ENCODE results near the gene AMFR.

The AMFR gene

GRCh38 chr16:56468800-56469199, 43.5 kb upstream of the AMFR start:
- Histone ChIP-seq H3K27ac (ENCODE audit: low read depth, low read length) (no peak overlapping the region), H3K79me1 (ENCODE audit: low read length) (no peaks in the 10 kb centered on the region), H4K12ac (ENCODE audit: low read depth, low read length) (no peak overlapping the region), H3K79me2 (ENCODE audit: control insufficient read depth, insufficient read depth, low read length, poor library complexity) (no peaks in the 10 kb centered on the region), H3K9ac (ENCODE audit: low read length) (no peak overlapping the region), H2AK5ac (ENCODE audit: low read length) (no peak overlapping the region), H2BK5ac (ENCODE audit: low read depth, low read length, poor library complexity) (no peak overlapping the region), H3K23ac (ENCODE audit: low read length) (no peak overlapping the region), H3K4me3 (ENCODE audit: low read depth, low read length) (no peak overlapping the region), H3K14ac (ENCODE audit: low read length) (no peak overlapping the region), H4K8ac (ENCODE audit: low read depth, low read length) (no peak overlapping the region), H3K4ac (ENCODE audit: low read depth, low read length) (no peak overlapping the region), H3K27me3 (ENCODE audit: insufficient read depth, low read length) (no peaks in the 10 kb centered on the region), H4K91ac (ENCODE audit: low read depth, low read length) (no peak overlapping the region), H2AFZ (ENCODE audit: insufficient read depth, low read length, poor library complexity) (no peak overlapping the region), H3K18ac (ENCODE audit: low read length) (no peak overlapping the region), H3K4me1 (ENCODE audit: control insufficient read depth in 1 of 2, insufficient read depth in 2 of 2, low read length in 2 of 2) (no peaks in the 10 kb centered on the region), H2BK120ac (ENCODE audit: insufficient read depth, low read length, poor library complexity) (no peak overlapping the region), H3K9me3 (ENCODE audit: insufficient read depth, low read depth, low read length) (no peaks in the 10 kb centered on the region), H2BK12ac (ENCODE audit: low read length) (no peak overlapping the region), H3K36me3 (ENCODE audit: control insufficient read depth in 1 of 2, insufficient read depth in 2 of 2, low read length in 2 of 2) (peaks cover 24 to 38% of the 10 kb centered on the region in 2 experiments), H3K4me2 (ENCODE audit: low read length) (no peak overlapping the region)
- no peak for DNase-seq

GRCh38 chr16:56466344-56466743, 41.0 kb upstream of the AMFR start:
- Histone ChIP-seq H3K4me1 (ENCODE audit: control insufficient read depth in 1 of 2, insufficient read depth in 2 of 2, low read length in 2 of 2) (no peaks in the 10 kb centered on the region), H2AK5ac (ENCODE audit: low read length) (no peak overlapping the region), H3K18ac (ENCODE audit: low read length) (no peak overlapping the region), H3K9ac (ENCODE audit: low read length) (no peak overlapping the region), H3K4ac (ENCODE audit: low read depth, low read length) (no peak overlapping the region), H2BK12ac (ENCODE audit: low read length) (no peak overlapping the region), H3K79me2 (ENCODE audit: control insufficient read depth, insufficient read depth, low read length, poor library complexity) (no peaks in the 10 kb centered on the region), H2BK5ac (ENCODE audit: low read depth, low read length, poor library complexity) (no peak overlapping the region), H2BK120ac (ENCODE audit: insufficient read depth, low read length, poor library complexity) (no peak overlapping the region), H3K4me3 (ENCODE audit: low read depth, low read length) (no peak overlapping the region), H3K23ac (ENCODE audit: low read length) (no peak overlapping the region), H3K9me3 (ENCODE audit: insufficient read depth, low read depth, low read length) (no peaks in the 10 kb centered on the region), H3K4me2 (ENCODE audit: low read length) (no peak overlapping the region), H2AFZ (ENCODE audit: insufficient read depth, low read length, poor library complexity) (no peak overlapping the region), H3K79me1 (ENCODE audit: low read length) (no peaks in the 10 kb centered on the region), H3K27me3 (ENCODE audit: insufficient read depth, low read length) (no peaks in the 10 kb centered on the region), H4K91ac (ENCODE audit: low read depth, low read length) (no peak overlapping the region), H3K14ac (ENCODE audit: low read length) (no peak overlapping the region), H4K12ac (ENCODE audit: low read depth, low read length) (no peak overlapping the region), H4K8ac (ENCODE audit: low read depth, low read length) (no peak overlapping the region), H3K36me3 (ENCODE audit: control insufficient read depth in 1 of 2, insufficient read depth in 2 of 2, low read length in 2 of 2) (peaks cover 21 to 34% of the 10 kb centered on the region in 2 experiments), H3K27ac (ENCODE audit: low read depth, low read length) (no peak overlapping the region)
- WGBS (ENCODE audit: extremely low coverage, insufficient coverage, insufficient read length), result no CpG with 5 or more reads among the region's 2 CpGs
- DNase-seq, result no peak

DNA sequence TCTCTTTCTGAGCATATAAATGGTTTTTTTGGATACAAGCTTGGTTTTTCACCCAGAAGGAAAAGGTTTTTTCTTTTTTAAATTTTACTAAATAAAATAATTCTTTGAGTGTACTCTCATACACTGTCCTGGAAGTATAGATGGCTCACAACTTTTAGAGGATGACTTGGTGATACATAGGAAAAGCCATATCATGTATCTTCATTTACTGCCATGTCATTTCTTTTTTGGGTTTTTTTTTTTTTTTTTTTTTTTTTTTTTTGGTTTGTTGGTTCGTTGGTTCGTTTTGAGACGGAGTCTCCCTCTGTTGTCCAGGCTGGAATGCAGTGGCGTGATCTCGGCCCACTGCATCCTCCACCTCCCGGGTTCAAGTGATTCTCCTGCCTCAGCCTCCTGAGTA, 37.8 kb upstream of the AMFR start:
- H4K8ac ChIP-seq (ENCODE audit: low read depth, low read length), result no peak overlapping the region
- WGBS (ENCODE audit: extremely low coverage, insufficient coverage, insufficient read length), result no CpG with 5 or more reads among the region's 6 CpGs

GRCh38 chr16:56462064-56462796, 36.9 kb upstream of the AMFR start:
- H3K4me3 ChIP-seq (ENCODE audit: low read depth, low read length), result no peak overlapping the region
- H2BK5ac ChIP-seq (ENCODE audit: low read depth, low read length, poor library complexity), result no peak overlapping the region
- H3K79me1 ChIP-seq (ENCODE audit: low read length), result no peaks in the 10 kb centered on the region
- H3K4me1 ChIP-seq (ENCODE audit: control insufficient read depth in 1 of 2, insufficient read depth in 2 of 2, low read length in 2 of 2), result no peaks in the 10 kb centered on the region
- no peak for DNase-seq
- H2AFZ ChIP-seq (ENCODE audit: insufficient read depth, low read length, poor library complexity), result no peak overlapping the region
- no peaks in the 10 kb centered on the region for H3K27me3 ChIP-seq (ENCODE audit: insufficient read depth, low read length)
- no peak overlapping the region for H2AK5ac ChIP-seq (ENCODE audit: low read length)
- H3K9me3 ChIP-seq (ENCODE audit: insufficient read depth, low read depth, low read length), result no peaks in the 10 kb centered on the region
- H2BK120ac ChIP-seq (ENCODE audit: insufficient read depth, low read length, poor library complexity), result no peak overlapping the region
- no peak overlapping the region for H4K8ac ChIP-seq (ENCODE audit: low read depth, low read length)
- no peak overlapping the region for H3K4me2 ChIP-seq (ENCODE audit: low read length)
- no peak overlapping the region for H3K23ac ChIP-seq (ENCODE audit: low read length)
- H3K27ac ChIP-seq (ENCODE audit: low read depth, low read length), result no peak overlapping the region
- no peak overlapping the region for H4K12ac ChIP-seq (ENCODE audit: low read depth, low read length)
- no peak overlapping the region for H3K18ac ChIP-seq (ENCODE audit: low read length)
- no CpG with 5 or more reads among the region's 3 CpGs for WGBS (ENCODE audit: extremely low coverage, insufficient coverage, insufficient read length)
- H3K79me2 ChIP-seq (ENCODE audit: control insufficient read depth, insufficient read depth, low read length, poor library complexity), result no peaks in the 10 kb centered on the region
- H4K91ac ChIP-seq (ENCODE audit: low read depth, low read length), result no peak overlapping the region
- H3K9ac ChIP-seq (ENCODE audit: low read length), result no peak overlapping the region
- no peak overlapping the region for H3K4ac ChIP-seq (ENCODE audit: low read depth, low read length)
- no peak overlapping the region for H3K14ac ChIP-seq (ENCODE audit: low read length)
- no peak overlapping the region for H2BK12ac ChIP-seq (ENCODE audit: low read length)
- H3K36me3 ChIP-seq (ENCODE audit: control insufficient read depth in 1 of 2, insufficient read depth in 2 of 2, low read length in 2 of 2), result peaks cover 14 to 22% of the 10 kb centered on the region in 2 experiments

More for the DNA sequence above, 37.8 kb upstream of the AMFR start:
- Histone ChIP-seq H2AFZ (ENCODE audit: insufficient read depth, low read length, poor library complexity) (no peak overlapping the region), H4K12ac (ENCODE audit: low read depth, low read length) (no peak overlapping the region), H3K4me3 (ENCODE audit: low read depth, low read length) (no peak overlapping the region), H3K79me2 (ENCODE audit: control insufficient read depth, insufficient read depth, low read length, poor library complexity) (no peaks in the 10 kb centered on the region), H3K23ac (ENCODE audit: low read length) (no peak overlapping the region), H3K9ac (ENCODE audit: low read length) (no peak overlapping the region), H3K4ac (ENCODE audit: low read depth, low read length) (no peak overlapping the region), H3K79me1 (ENCODE audit: low read length) (no peaks in the 10 kb centered on the region), H2BK5ac (ENCODE audit: low read depth, low read length, poor library complexity) (no peak overlapping the region), H3K4me1 (ENCODE audit: control insufficient read depth in 1 of 2, insufficient read depth in 2 of 2, low read length in 2 of 2) (no peaks in the 10 kb centered on the region), H4K91ac (ENCODE audit: low read depth, low read length) (no peak overlapping the region), H3K9me3 (ENCODE audit: insufficient read depth, low read depth, low read length) (no peaks in the 10 kb centered on the region), H2BK12ac (ENCODE audit: low read length) (no peak overlapping the region), H2AK5ac (ENCODE audit: low read length) (no peak overlapping the region), H3K27ac (ENCODE audit: low read depth, low read length) (no peak overlapping the region), H3K4me2 (ENCODE audit: low read length) (no peak overlapping the region), H2BK120ac (ENCODE audit: insufficient read depth, low read length, poor library complexity) (no peak overlapping the region), H3K18ac (ENCODE audit: low read length) (no peak overlapping the region), H3K36me3 (ENCODE audit: control insufficient read depth in 1 of 2, insufficient read depth in 2 of 2, low read length in 2 of 2) (peaks cover 15 to 19% of the 10 kb centered on the region in 2 experiments), H3K14ac (ENCODE audit: low read length) (no peak overlapping the region), H3K27me3 (ENCODE audit: insufficient read depth, low read length) (no peaks in the 10 kb centered on the region)
- DNase-seq, result no peak
